CD4-positive, alpha-beta memory T cell (primary cell): ENCODE data around the gene OR10X1. TPM values are rescaled to one million over a fixed set of nuclear protein-coding genes. Genes with fewer than 3 reads are reported as not detected.

Source experiments
- CTCF ChIA-PET: fragments of 350-600 bp; sonication (Branson Sonifier 250); formaldehyde crosslinking; loops from one replicate; lab custom pipeline; 2021; ENCODE audit warnings: inconsistent platforms; ENCODE audit not compliant: partially characterized antibody; lab: Charles Lee
- POLR2A ChIA-PET: fragments of 350-600 bp; sonication (Branson Sonifier 250); formaldehyde crosslinking; loops from one replicate; lab custom pipeline; 2021; ENCODE audit not compliant: partially characterized antibody; lab: Charles Lee
- DNase-seq, 5 donors: peaks; one replicate each; pipeline versions ENCODE4 v3.0.0 to v3.0.0-alpha.2; 2020 to 2022; ENCODE audit warnings: mixed read lengths in 1 of 5
- H3K27ac ChIP-seq: one replicate; pipeline ENCODE4 v1.7.0; 2013; ENCODE audit warnings: low read depth, low read length
- H3K27me3 ChIP-seq: 2 replicates; pipeline ENCODE4 v1.7.0; 2013; ENCODE audit warnings: mild to moderate bottlenecking, low read length, moderate library complexity; ENCODE audit not compliant: insufficient read depth
- H3K36me3 ChIP-seq: 2 replicates; pipeline ENCODE4 v1.7.0; 2013; ENCODE audit warnings: mild to moderate bottlenecking, low read length, moderate library complexity; ENCODE audit not compliant: insufficient read depth
- H3K4me1 ChIP-seq: 2 replicates; pipeline ENCODE4 v1.7.0; 2013; ENCODE audit warnings: mild to moderate bottlenecking, low read length, moderate library complexity; ENCODE audit not compliant: insufficient read depth
- H3K4me3 ChIP-seq, 2 donors: one replicate each; pipeline ENCODE4 v1.7.0; 2013; ENCODE audit warnings: low read length in 2 of 2, mild to moderate bottlenecking in 1 of 2
- H3K9me3 ChIP-seq, 2 donors: one replicate each; pipeline ENCODE4 v1.7.0; 2013; ENCODE audit warnings: low read length in 2 of 2, control low read depth in 1 of 2; ENCODE audit not compliant: control insufficient read depth in 1 of 2
- H3K27ac Mint-ChIP-seq, 7 donors: one replicate each; pipeline ENCODE4 v1.8.0; 2020 to 2021; ENCODE audit warnings: mixed read lengths in 7 of 7, mild to moderate bottlenecking in 6 of 7, inconsistent platforms in 3 of 7, moderate library complexity in 3 of 7
- H3K27me3 Mint-ChIP-seq, 2 donors: one replicate each; pipeline ENCODE4 v1.8.0; 2020 to 2021; ENCODE audit warnings: mixed read lengths in 2 of 2
- H3K36me3 Mint-ChIP-seq, 2 donors: one replicate each; pipeline ENCODE4 v1.8.0; 2020 to 2021; ENCODE audit warnings: mixed read lengths in 2 of 2, inconsistent platforms in 1 of 2, mild to moderate bottlenecking in 1 of 2
- H3K4me1 Mint-ChIP-seq, 4 donors: one replicate each; pipeline ENCODE4 v1.8.0; 2020 to 2021; ENCODE audit warnings: mixed read lengths in 4 of 4, mild to moderate bottlenecking in 1 of 4
- H3K4me3 Mint-ChIP-seq, 8 donors: one replicate each; pipeline ENCODE4 v1.8.0; 2020 to 2021; ENCODE audit warnings: mixed read lengths in 8 of 8, mild to moderate bottlenecking in 7 of 8, moderate library complexity in 6 of 8, inconsistent platforms in 3 of 8
- H3K9me3 Mint-ChIP-seq, 8 donors: one replicate each; pipeline ENCODE4 v1.8.0; 2020 to 2021; ENCODE audit warnings: mixed read lengths in 8 of 8, mild to moderate bottlenecking in 5 of 8, inconsistent platforms in 3 of 8, moderate library complexity in 1 of 8
- intact Hi-C: fragments of 100-400 bp; cut with micrococcal nuclease; formaldehyde crosslinking; loops from one replicate; pipeline ENCODE4 v1.15.1; 2023
- polyA plus RNA-seq, 2 donors: library from polyadenylated mRNA; unstranded; fragments of 300-500 nt; fragmentation: Illumina TruSeq; gene quantifications; one replicate each; pipeline ENCODE4 v1.2.3, GENCODE V29; 2021
- total RNA-seq, 2 experiments: library from RNA; stranded (reverse); gene quantifications; one replicate each; pipeline ENCODE4 v1.2.3, GENCODE V29; 2021

The OR10X1 gene
- total and polyA plus RNA-seq, 4 experiments from 2014 or later = not detected

DNA sequence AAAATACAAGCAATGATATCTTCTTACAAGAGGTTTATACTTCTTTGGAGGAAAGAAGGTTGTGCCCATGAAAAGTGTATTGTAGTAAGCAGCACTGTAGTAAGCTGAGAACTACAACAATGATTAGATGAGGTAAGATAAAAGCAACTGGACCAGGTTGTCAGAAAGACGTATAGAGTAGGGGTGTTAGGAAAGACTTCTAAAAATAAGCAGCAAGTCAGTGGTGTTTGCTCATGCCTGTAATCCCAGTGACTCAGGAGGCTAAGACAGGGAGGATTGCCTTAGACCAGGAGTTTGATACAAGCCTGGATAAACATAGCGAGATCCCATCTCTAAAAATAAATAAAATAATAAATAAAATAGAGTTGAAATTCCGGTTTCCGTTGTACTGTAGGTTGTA, 4.3 kb upstream of the OR10X1 start:
- CTCF ChIA-PET = no interaction called here
- no peak for DNase-seq
- Histone ChIP-seq H3K4me3 (no peak overlapping the region), H3K4me1 (no peaks in the 10 kb centered on the region), H3K36me3 (no peaks in the 10 kb centered on the region), H3K9me3 (peaks cover 0 to 5% of the 10 kb centered on the region in 2 donors), H3K27ac (no peak overlapping the region), H3K27me3 (no peaks in the 10 kb centered on the region)
- Mint-ChIP-seq H3K4me3 (no peak overlapping the region), H3K36me3 (no peaks in the 10 kb centered on the region), H3K27ac (no peak overlapping the region), H3K27me3 (peaks cover 10 to 17% of the 10 kb centered on the region in 2 donors), H3K9me3 (peaks cover 0 to 21% (median 7%) of the 10 kb centered on the region in 8 donors), H3K4me1 (no peaks in the 10 kb centered on the region)
- intact Hi-C loops = no loop called here
- POLR2A ChIA-PET = no interaction called here

DNA sequence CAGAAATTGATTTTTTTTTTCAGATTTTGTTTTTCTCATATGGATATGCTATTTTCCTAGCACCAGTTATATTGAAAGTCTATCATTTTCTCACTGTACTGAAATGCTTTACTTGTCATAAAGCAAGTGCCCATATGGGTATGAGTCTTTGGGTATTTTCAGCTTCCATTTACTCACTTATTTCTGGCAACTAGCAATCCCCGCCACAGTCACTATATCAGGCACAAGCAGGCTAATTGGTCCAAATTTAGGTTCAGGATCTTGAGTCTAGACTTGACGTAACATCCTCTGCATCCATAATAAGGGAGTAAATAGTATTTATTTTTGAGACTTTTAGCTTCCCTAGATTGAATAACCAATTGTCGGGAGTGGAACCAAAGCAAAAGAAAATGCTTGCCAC, 2.1 kb downstream of the OR10X1 start:
- Mint-ChIP-seq H3K4me1 (no peaks in the 10 kb centered on the region), H3K4me3 (no peak overlapping the region), H3K9me3 (no peaks in the 10 kb centered on the region), H3K36me3 (no peaks in the 10 kb centered on the region), H3K27me3 (peaks cover 11 to 15% of the 10 kb centered on the region in 2 donors), H3K27ac (no peak overlapping the region)
- ChIA-PET POLR2A (no interaction called here), CTCF (no interaction called here)
- no peaks in the 10 kb centered on the region for H3K27me3 ChIP-seq
- intact Hi-C loops = no loop called here
- H3K36me3 ChIP-seq = no peaks in the 10 kb centered on the region
- no peak for DNase-seq
- H3K4me3 ChIP-seq = no peak overlapping the region
- H3K9me3 ChIP-seq = no peaks in the 10 kb centered on the region
- H3K27ac ChIP-seq = no peak overlapping the region
- no peaks in the 10 kb centered on the region for H3K4me1 ChIP-seq

DNA sequence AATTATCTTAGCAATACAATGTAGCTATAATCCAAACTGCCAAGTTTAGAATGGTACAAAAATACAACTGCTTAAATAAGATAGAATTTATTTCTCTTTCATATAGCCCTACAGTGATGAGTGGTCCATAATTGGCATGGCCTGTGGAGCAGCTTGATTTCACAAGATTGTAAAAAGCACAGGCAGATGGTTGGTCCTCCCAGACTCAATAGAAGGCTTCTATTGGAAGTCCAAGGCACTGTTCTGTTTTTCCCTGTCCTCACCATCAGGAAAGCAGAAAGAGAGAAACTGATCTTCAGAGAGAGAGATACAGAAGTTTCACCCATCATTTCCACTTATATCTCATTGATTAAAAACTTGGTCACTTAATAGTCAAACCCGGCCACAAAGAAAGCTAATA, 7.5 kb downstream of the OR10X1 start:
- Histone ChIP-seq H3K4me3 (no peak overlapping the region), H3K27me3 (no peaks in the 10 kb centered on the region), H3K27ac (no peak overlapping the region), H3K9me3 (no peaks in the 10 kb centered on the region), H3K36me3 (no peaks in the 10 kb centered on the region), H3K4me1 (no peaks in the 10 kb centered on the region)
- H3K36me3 Mint-ChIP-seq = no peaks in the 10 kb centered on the region
- no peak overlapping the region for H3K27ac Mint-ChIP-seq
- no peak for DNase-seq
- H3K9me3 Mint-ChIP-seq = peaks cover 0 to 2% (median 0%) of the 10 kb centered on the region in 8 donors
- ChIA-PET POLR2A (no interaction called here), CTCF (no interaction called here)
- H3K4me1 Mint-ChIP-seq = no peaks in the 10 kb centered on the region
- peaks cover 9 to 19% of the 10 kb centered on the region in 2 donors for H3K27me3 Mint-ChIP-seq
- H3K4me3 Mint-ChIP-seq = no peak overlapping the region
- intact Hi-C loops = no loop called here

DNA sequence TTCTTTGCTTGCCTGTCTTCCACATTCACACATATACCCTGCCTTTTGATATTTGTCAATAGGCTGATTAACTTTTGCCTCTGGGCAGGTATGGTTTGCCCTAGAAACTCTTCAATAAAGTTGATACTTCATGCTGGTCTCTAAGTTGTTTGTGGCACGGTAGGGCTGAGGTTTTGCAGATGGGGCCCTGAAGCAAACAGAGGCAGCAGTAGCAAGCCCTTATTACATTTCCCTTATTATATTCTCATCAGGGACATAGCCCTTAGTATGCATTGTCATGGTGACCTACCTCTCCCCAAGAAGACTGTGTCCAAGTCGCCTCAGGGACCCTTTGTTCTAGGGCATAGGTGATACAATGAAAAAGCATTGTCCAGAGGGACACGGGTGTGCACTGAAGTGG, 9.2 kb downstream of the OR10X1 start, which contains the start of gene OR6P1:
Gene OR6P1 (minus strand): TSS at position 101 of the 400 bp plus-strand sequence. CDS start 6,976 bp downstream, outside the sequence.
- peaks cover 15 to 23% of the 10 kb centered on the region in 2 donors for H3K27me3 Mint-ChIP-seq
- Histone ChIP-seq H3K4me3 (no peak within 1 kb of the TSS), H3K27ac (no peak within 1 kb of the TSS), H3K9me3 (no peaks in the 10 kb centered on the region), H3K36me3 (no peaks in the 10 kb centered on the region), H3K27me3 (no peaks in the 10 kb centered on the region), H3K4me1 (no peaks in the 10 kb centered on the region)
- no peak for DNase-seq
- no peak within 1 kb of the TSS for H3K4me3 Mint-ChIP-seq
- ChIA-PET POLR2A (no interaction called here), CTCF (no interaction called here)
- intact Hi-C loops = no loop called here
- no peak within 1 kb of the TSS for H3K27ac Mint-ChIP-seq
- H3K9me3 Mint-ChIP-seq = peaks cover 0 to 5% (median 0%) of the 10 kb centered on the region in 8 donors
- no peaks in the 10 kb centered on the region for H3K4me1 Mint-ChIP-seq
- H3K36me3 Mint-ChIP-seq = no peaks in the 10 kb centered on the region

DNA sequence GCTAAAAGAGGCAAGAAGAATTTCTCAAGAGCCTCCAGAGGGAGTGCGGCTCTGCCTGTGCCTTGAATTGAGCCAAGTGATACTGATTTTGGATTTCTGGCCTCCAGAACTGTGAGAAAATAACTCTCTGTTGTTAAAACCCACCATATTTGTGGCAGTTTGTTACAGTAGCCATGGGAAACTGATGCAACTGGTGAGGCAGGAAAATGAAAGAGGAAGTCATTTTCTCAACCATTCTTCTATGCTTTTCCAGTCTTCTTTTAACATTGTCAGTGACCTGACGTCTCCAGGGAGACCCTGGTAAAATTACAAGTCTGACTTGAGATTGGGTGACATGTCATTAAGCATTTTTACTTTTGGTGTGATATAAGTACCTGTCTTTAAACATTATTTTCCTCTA, 15.1 kb downstream of the OR10X1 start:
- no peaks in the 10 kb centered on the region for H3K9me3 ChIP-seq
- no peaks in the 10 kb centered on the region for H3K36me3 ChIP-seq
- no peak overlapping the region for H3K4me3 ChIP-seq
- DNase-seq = no peak
- Mint-ChIP-seq H3K9me3 (peaks cover 0 to 5% (median 0%) of the 10 kb centered on the region in 8 donors), H3K27me3 (peaks cover 15 to 21% of the 10 kb centered on the region in 2 donors), H3K4me1 (no peaks in the 10 kb centered on the region), H3K27ac (no peak overlapping the region), H3K4me3 (no peak overlapping the region), H3K36me3 (no peaks in the 10 kb centered on the region)
- CTCF ChIA-PET = no interaction called here
- no peaks in the 10 kb centered on the region for H3K27me3 ChIP-seq
- no peak overlapping the region for H3K27ac ChIP-seq
- POLR2A ChIA-PET = no interaction called here
- no peaks in the 10 kb centered on the region for H3K4me1 ChIP-seq
- intact Hi-C loops = no loop called here

DNA sequence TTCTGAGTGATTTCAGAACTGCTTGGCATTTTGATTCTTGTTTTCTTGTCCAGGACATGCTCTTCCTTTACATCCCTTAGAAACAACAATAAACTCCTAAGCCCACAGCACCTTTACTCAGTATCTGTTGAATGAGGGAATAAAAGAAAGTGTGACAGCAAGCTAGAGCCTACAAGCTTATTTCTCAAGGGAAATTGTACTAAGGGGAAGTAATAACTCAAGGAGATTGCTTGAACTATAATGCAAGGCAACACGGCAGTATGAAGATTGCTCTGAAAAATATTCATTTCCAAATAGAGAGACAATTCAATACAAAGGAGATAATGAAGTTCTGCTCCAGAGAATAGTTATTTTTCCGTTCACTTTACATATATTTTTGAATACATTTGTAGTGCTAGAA, 15.8 kb downstream of the OR10X1 start:
- no peak overlapping the region for H3K27ac ChIP-seq
- intact Hi-C loops = no loop called here
- no peak overlapping the region for H3K4me3 Mint-ChIP-seq
- no peaks in the 10 kb centered on the region for H3K27me3 ChIP-seq
- H3K9me3 Mint-ChIP-seq = peaks cover 0 to 5% (median 0%) of the 10 kb centered on the region in 8 donors
- H3K4me1 Mint-ChIP-seq = no peaks in the 10 kb centered on the region
- H3K27me3 Mint-ChIP-seq = peaks cover 15 to 23% of the 10 kb centered on the region in 2 donors
- POLR2A ChIA-PET = no interaction called here
- no peaks in the 10 kb centered on the region for H3K36me3 Mint-ChIP-seq
- CTCF ChIA-PET = no interaction called here
- H3K4me1 ChIP-seq = no peaks in the 10 kb centered on the region
- H3K4me3 ChIP-seq = no peak overlapping the region
- H3K27ac Mint-ChIP-seq = no peak overlapping the region
- no peak for DNase-seq
- no peaks in the 10 kb centered on the region for H3K36me3 ChIP-seq
- no peaks in the 10 kb centered on the region for H3K9me3 ChIP-seq

DNA sequence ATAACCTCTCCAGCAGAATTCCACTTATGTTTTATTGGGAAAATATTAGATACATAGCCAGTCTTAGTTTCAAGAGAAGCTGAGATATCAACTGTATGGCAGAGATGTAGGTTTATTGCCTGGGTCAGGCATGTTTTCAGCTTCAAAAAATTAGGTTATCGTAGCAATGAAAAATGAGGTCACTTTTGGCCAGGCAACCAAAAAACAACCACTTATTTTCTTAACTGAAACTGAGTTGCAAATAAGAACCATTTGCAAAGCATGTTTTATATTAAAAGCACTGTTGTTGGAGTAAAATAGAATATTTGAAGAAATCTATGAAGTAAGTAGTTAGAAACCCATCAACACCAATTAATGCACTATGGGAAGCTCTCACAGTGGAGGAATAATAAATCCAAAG, 20.0 kb downstream of the OR10X1 start:
- Mint-ChIP-seq H3K9me3 (peaks cover 0 to 4% (median 0%) of the 10 kb centered on the region in 8 donors), H3K27ac (no peak overlapping the region), H3K36me3 (no peaks in the 10 kb centered on the region), H3K4me3 (no peak overlapping the region), H3K4me1 (no peaks in the 10 kb centered on the region), H3K27me3 (peaks cover 6 to 13% of the 10 kb centered on the region in 2 donors)
- DNase-seq = no peak
- intact Hi-C loops = no loop called here
- H3K4me1 ChIP-seq = no peaks in the 10 kb centered on the region
- H3K4me3 ChIP-seq = no peak overlapping the region
- ChIA-PET POLR2A (no interaction called here), CTCF (no interaction called here)
- H3K27me3 ChIP-seq = no peaks in the 10 kb centered on the region
- H3K9me3 ChIP-seq = no peaks in the 10 kb centered on the region
- no peaks in the 10 kb centered on the region for H3K36me3 ChIP-seq
- no peak overlapping the region for H3K27ac ChIP-seq

DNA sequence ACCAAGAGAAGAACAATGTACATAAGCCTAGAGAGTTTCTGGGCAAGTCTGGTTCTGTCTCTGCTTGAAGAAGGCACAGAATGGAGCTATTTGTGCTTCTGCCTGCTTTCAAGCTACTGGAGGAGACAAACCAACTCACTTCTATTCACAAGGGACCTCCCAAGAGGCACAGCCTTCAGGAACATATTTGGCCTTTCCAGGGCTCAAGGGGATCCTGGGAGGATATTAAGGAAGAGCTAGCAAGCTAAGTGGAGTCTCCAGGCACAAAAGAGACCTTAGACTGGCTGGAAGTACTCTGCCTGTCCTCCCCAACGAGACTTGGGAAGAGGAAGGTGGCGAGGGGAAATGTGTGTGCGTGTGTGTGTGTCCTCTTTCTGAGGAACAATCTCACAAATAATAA, 25.3 kb downstream of the OR10X1 start, which contains the start of gene OR6Y1:
Gene OR6Y1 (minus strand): TSS at position 54 of the 400 bp plus-strand sequence. CDS start 6,300 bp downstream, outside the sequence.
- no peak within 1 kb of the TSS for H3K4me3 ChIP-seq
- intact Hi-C loops = no loop called here
- H3K4me1 ChIP-seq = no peaks in the 10 kb centered on the region
- Mint-ChIP-seq H3K27me3 (peaks cover 4 to 6% of the 10 kb centered on the region in 2 donors), H3K9me3 (no peaks in the 10 kb centered on the region), H3K4me3 (no peak within 1 kb of the TSS), H3K27ac (no peak within 1 kb of the TSS), H3K36me3 (no peaks in the 10 kb centered on the region), H3K4me1 (no peaks in the 10 kb centered on the region)
- H3K27me3 ChIP-seq = peaks cover 3% of the 10 kb centered on the region
- DNase-seq = no peak
- H3K9me3 ChIP-seq = no peaks in the 10 kb centered on the region
- POLR2A ChIA-PET = no interaction called here
- no peaks in the 10 kb centered on the region for H3K36me3 ChIP-seq
- no peak within 1 kb of the TSS for H3K27ac ChIP-seq
- CTCF ChIA-PET = no interaction called here
